Central memory CD4-positive, alpha-beta T cell (primary cell): ENCODE data around the gene ZNF736.
"Not testable (repeated sequence)": the region's sequence is repeated elsewhere in the genome, so short reads cannot be mapped to it uniquely, and the experiment has no call there.

ENCODE experiments used
- DNase-seq: peaks from one replicate; pipeline ENCODE4 v3.0.0; 2022
- total RNA-seq, 3 experiments: gene quantifications; one replicate each; lab custom pipeline; 2026; lab: John Stamatoyannopoulos, UW

ZNF736 gene
- total RNA-seq = 44.8 to 71.2 (median 50.8) reads per million in 3 experiments

DNA sequence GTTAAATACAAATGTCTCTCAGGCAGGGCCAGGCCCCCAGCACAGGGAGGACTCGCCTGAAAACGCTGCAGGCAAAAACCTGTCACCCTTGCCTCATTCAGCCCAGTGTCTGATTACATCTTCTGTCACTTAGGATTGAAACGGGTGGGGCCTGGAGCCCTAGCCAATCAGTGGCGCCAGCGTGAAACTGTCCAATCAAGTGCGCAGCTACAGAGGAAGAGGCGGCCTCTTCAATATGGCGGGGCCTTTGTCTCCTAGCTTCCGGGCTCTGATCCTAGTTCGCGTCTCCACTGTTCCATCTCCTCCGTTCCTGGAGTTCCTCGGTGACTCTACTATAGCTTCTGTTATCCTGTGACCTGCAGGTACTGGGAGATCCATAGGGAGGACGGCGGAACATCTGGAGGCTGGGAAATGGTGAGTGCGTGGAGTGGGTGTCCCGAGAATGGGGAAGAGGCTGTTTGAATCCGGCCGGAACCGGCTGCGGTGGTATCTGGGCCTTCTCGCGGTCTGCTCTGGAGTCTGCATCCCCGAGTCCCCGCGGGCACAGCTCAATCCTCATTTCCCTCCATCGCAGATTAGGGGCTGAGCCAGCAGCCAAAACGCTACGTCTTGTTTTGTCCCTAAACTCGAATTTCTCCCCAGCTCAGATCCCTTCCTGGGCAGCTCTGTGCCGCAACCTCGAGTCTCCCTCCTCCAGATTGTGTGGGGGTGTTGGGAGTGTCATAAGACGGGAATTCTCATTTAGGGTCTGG is at the start of gene ZNF736:
ZNF736 (plus strand) TSS at position 222 of the 752 bp plus-strand sequence; CDS start at position 412, 190 bp downstream.
- peak; percentile 86 for DNase-seq

DNA sequence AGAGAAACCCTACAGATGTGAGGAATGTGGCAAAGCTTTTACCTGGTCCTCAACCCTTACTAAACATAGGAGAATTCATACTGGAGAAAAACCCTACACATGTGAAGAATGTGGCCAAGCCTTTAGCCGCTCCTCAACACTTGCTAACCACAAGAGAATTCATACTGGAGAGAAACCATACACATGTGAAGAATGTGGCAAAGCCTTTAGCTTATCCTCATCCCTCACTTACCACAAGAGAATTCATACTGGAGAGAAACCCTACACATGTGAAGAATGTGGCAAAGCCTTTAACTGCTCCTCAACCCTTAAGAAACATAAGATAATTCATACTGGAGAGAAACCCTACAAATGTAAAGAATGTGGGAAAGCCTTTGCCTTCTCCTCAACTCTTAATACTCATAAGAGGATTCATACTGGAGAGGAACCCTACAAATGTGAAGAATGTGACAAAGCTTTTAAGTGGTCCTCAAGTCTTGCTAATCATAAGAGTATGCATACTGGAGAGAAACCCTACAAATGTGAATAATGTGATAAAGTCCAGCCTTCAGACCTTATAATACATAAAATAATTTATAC is 47.3 kb upstream of the ZNF736 start:
- DNase-seq = no peak

DNA sequence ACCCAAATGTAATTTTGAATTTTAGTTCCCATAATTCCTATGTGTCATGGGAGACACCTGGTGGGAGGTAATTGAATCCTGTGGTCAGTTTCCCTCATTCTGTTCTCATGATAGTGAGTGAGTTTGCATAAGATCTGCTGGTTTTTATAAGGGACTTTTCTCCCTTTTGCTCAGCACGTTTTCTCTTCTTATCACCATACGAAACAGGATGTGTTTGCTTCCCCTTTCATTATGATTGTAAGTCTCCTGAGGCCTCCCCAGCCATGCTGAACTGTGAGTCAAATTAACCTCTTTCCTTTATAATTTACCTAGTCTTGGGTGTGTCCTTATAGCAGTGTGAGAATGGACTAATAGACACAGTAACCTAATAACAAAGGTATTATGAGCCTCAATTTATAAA is 36.1 kb upstream of the ZNF736 start:
- DNase-seq = no peak

DNA sequence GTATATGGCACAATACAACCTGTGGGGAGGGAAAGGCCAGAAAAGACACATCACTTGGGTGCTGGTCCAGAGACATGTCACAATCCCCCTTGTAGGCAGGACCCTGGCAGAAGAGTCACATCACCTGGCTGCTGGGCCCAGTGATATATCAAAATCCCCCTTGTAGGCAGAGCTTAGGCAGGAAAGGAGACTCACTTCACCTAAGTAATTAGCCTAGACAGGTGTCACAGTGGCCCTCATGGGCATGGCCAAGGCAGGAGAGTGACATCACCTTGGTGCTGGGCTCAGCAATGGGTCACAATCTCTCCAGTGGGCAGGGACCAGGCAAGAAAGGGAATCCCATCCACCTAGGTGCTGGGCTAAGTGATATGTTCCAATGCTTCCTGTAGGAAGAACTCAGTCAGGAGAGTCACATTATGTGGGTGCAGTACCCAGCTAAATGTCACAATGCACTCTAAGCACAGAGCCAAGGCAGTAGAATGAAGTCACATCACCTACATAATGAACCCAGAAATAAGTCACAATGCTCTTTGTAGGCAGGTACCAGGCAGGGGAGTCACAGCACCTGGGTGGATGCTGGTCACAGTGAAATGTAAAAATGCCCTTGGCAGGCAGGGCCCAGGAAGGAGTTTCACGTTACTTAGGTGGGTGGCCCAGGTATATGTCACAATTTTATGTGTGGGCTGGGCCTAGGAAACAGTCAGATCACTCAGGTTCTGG is 18.9 kb upstream of the ZNF736 start:
- no peak for DNase-seq

DNA sequence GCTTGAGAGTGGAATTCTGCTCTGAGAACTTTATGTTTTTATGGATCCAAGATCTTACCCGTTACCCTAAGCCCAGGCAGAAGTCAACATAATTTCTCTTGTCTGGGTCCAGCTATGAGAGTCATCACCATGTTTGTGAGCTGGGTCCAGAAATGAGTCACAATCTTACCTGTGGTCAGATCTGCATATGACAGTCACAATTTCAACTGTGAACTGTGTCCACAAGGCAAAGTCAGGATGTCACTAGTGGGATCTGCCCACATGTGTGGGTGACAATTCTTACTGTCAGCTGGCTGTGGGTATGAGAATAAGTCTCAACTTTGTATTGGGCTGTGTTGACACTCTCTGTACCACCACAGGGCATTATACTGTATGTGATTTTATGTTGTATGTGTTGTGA is 16.3 kb upstream of the ZNF736 start:
- not testable (repeated sequence) for DNase-seq

DNA sequence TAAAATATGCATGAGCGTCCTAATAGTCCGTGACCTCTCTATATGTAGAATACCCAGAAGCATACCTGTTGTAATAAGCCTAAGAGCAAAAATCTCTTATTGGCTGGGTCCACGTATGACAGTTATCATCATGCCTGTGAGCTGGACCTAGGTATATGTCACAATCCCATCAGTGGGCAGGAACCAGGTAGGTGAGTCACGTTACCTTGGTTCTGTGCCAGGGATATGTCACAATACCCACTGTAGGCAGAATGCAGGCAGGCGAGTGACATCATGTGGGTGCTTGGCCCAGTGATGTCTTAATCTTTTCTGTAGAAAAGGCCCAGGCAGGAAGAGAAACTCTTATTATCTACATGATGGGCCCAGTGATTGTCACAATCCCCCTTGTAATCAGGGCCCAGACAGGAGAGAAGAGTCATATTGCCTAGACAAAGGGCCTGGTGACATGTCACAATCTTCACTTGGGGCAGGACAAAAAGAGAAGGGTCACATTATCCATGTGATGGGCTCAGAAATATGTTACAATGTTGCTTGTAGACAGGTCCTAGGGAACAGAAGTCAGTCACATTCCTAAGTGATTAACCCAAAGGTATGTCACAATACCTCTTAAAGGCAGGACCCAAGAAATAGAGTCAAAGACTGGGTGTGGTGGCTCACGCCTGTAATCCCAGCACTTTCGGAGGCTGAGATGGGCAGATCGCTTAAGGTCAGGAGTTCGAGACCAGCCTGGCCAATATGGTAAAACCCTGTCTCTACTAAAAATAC is 12.9 kb upstream of the ZNF736 start:
- no peak for DNase-seq

DNA sequence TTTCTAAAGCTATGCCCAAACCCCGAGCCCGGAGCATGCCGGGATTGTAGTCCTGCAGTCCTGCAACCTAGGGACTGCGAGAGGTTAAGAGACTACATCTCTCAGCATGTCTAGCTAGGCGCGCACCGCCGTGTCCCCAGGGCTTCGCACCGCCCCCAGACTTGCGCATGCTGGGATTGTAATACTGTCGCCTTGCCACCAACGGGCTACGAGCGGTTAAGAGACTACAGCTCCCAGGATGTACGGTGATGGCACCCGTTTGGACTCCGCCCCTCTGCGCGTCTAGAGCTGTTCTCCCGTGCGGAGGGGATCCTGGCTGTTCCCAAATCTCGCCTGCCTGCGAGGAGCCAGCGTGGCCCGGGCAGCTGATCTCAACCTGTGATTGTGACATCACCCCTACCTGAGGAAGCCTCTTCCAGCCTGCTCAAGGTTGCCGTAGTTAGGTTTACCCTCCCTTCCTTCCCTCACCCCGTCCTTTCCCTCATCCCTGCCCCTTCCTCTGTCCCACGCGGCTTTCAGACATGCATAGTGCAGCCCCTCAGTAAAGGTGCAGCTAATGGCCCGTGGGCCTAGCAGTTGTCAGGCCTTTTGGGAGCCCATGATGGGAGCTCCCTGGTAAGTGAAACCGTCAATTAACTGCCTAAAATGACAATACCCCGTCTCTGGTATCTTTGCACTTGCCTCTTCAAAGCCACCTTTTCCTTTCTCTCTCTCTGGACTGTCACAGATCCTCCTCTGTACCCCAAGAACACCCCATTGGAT is 6.3 kb upstream of the ZNF736 start:
- DNase-seq = peak; percentile 94

DNA sequence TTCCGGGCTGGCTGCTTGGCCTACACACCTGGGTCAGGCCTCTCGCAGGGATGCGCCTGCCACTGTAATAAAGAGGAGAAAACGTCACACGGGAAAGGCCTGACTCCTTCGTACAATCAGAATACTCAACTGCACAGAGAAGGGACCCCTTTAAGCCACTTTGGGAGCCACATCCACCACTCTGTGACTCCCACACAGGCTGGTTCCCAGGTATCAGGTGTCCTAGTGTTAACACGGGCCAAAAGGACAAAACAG is 5.8 kb upstream of the ZNF736 start:
- no peak for DNase-seq

DNA sequence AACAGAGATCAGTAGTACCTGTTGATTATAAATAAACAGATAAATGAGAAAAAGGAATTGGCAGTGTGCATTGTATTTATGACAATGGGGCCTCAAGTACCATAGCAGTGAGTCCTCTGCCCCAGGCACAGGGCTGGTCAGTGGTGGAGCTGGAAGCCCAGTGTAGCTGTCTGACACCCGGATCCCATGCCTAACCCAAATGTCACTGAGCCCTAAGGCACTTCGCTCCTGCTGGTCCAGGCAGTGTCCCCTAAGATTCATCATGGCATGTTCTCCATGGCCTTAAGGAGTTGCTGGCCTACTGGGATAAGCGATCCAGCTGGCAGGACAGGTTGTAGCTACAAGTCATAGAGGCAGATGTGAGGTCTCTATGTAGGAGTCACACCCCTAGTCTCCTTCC is 3.3 kb upstream of the ZNF736 start:
- no peak for DNase-seq

DNA sequence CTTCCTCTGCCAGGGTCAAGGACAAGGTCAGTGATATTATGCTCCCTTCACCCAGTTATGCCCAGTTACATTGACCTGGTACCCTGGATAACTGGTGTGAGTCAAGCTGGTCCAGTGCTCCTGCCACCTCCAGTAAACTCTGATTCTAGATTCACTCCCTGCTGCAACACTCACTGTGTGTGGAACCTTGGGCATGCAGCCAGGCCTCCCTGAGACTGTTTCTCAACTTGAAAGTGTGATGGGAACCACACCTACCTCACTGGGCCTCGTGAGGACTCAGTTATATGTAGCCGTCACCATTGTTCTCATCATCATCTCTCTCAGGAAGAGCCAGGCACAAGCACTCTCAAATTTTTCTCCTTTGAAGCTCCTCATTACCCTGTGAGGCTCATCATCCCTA is 935 bp upstream of the ZNF736 start:
- DNase-seq = no peak

DNA sequence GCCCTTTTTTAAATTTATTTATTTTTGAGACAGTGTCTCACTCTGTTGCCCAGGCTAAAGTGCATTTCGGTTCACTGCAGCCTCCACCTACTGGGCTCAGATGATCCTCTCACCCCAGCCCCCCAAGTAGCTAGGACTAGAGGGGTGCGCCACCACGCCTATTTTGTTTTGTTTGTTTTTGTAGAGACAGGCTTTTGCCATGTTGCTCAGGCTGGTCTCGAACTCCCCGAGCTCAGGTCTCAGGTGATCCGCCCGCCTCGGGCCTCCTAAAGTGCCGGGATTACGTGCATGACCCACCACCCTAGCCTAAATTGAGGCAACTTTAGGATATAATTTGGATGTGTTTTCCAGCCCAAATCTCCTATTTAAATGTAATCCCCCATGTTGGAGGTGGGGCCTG is 805 bp downstream of the ZNF736 start:
- DNase-seq = no peak

DNA sequence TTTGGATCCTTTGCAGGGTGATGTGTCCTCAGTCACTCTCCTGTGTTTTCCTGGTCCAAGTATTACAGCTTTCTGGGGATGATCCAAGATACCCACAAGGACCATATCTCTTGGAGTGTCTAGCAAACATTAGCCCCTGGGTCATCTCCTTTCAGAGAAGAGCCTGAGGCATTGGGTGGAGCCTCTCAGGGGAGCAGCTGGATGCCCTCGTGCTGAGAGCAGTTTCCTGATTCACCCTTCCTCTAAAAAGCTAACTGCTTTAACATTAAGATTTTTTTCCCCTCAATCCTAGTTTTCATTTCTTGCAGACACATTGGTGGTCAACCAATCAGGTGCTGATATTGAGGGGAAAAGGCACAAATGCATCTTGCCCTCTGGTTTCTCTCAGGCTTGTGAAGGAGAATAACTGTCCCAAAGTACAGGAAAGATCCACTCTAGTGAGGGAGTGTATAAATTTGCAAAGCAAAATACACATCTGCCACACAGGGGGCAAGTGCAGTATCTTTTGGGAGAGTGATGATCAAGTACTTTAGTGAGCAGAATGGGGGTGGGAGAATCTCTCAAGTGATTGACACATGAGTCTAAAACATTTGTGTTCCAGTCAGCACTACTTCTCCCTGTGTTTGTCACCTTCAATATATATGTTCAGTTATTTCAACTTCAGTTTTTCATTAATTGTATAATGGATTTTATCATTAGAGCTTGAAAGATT is 2.4 kb downstream of the ZNF736 start:
- not testable (repeated sequence) for DNase-seq

DNA sequence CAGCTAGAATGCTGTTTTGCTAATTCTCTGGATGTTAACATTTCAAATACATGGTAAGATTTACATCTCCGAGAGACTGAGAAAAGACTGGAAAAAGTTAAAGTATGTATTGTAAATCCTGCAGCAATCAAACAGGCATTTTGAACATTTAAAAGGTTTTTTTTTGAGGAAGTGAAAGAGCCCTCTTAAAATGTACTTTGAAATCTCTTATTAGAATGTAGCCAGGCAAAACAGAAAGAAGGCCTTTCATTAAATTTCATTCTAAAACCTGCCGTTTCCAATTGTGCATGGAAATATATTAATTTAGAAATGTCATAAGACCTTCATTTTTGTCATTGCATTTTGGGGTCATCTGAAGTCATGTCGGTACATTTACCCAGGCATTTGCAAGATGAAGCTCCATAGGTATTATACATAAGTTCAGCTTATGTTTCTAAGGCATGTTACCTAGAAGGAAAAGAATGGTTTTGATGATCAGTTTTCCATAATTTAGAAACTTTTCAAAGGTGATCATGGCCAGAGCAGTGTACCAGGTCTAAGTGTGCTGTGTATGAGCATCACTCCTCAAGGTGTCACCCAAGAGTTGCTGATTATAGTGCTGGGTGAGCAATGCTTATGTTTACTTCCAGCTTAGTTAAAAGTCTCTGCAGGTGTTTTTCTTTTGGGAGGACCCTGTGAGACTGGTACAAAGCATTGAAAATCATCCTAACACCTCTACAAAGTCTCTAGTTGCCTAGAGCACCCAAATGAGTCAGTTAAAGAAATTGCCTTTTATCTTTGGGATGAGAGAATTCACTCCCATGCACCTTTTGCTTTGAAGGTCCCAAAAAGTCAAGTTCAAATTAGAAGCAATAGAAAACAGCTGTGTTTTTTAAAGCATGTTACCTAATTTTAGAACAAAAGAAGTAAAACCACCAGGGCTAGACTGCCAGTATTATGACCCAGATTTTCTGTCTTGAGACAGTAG is 7.1 kb downstream of the ZNF736 start:
- no peak for DNase-seq

DNA sequence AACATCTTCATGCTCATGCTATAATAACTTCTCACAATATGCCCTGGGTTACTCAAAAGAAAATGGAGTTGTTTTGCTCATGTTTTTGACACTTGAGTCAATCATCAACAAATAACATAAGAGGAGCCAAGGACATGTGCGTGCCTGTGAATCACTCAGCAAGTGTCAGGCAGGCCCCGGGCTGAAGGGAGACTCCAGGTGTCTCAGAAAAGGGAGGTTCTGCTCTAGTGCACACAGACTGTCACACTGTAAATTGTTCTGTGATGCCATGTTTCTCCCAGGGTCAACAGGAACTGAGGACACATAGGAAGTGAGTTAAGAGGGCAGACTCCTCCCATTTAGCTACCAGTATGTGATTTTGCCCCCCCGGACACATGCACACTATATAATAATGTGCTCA is 10.4 kb downstream of the ZNF736 start:
- not testable (repeated sequence) for DNase-seq

DNA sequence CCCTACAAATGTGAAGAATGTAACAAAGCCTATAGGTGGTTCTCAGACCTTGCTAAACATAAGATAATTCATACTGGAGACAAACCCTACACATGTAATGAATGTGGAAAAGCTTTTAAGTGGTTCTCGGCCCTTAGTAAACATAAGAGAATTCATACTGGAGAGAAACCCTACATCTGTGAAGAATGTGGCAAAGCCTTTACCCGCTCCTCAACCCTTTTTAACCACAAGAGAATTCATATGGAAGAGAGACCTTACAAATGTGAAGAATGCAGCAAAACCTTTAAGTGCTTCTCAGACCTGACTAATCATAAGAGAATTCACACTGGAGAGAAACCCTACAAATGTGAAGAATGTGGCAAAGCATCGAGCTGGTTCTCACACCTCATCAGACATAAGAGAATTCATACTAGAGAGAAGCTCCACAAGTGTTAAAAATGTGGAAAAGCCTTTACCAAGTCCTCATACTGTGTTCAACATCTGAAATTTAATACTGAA is 35.0 kb downstream of the ZNF736 start:
- DNase-seq = not testable (repeated sequence)

DNA sequence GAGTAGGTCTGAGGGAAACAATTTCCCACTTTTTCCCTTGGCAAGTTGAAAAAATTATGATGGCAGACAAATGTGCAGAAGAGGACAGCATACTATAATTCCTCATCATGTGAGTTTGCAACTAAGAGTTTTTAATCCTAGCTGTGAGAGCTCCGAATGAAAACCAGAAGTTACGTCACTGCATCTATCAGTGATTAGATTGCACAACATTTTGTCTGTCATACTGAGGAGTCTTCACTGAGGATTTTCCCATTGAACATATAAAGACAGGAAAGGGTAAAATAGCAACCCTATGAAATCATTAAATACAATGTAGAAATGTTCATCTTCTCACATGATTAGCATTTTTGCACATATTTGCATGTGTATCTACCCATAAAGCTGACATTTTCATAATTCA is 45.8 kb downstream of the ZNF736 start:
- no peak for DNase-seq

DNA sequence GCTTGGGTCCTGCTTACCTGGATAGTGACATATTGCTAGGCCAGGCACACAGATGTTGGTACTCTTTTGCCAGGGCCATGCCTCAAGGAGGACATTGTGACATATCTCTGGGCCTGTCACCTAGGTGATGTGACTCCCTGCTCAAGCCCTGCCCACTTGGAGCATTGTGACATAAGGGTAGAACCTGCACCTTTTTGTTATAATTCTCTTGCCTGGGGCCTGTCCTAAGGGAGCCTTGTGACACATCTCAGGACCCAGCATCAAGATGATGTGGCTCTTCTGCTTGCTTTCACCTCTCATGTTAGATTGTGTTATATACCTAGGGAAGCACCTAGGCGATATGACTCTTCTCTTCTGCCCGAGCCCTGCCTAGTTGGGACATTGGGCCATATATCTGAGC is 57.4 kb downstream of the ZNF736 start:
- DNase-seq = no peak

DNA sequence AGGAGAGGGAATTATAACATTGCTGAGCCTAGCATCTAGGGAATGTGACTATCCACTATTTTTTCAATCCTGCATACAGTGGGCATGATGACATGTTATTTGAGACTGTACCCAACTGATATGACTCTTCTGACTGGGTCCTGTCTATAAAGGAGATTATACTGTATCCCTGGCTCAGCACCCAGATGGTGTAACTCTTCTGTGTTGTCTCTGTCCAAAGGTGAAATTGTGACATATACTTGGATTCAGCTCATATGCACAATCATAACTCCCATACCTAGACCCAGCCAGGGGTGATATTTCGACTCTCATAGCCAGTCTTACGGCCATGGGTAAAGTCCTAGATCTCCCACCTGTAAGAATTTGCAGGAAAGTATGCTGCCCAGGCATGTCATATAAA is 59.3 kb downstream of the ZNF736 start:
- no peak for DNase-seq

DNA sequence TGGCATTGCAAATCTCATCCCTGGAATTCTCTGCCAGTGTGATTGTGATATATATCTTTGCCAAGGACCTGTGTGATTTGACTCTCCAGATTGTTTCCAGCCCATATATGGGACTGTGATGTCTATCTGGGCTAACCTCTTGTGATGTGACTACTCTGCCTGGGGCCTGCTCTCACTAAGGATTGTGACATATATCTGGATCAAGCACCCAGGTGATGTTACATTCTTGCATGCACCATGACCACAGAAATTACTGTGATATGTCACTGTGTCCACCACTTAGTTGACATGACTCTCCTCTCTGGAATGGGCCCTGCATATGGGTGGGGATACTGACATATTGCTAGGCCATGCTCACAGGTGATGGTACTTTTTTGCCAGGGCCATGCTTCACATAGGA is 86.6 kb downstream of the ZNF736 start:
- no peak for DNase-seq
